Stimulated activated CD4-positive, alpha-beta T cell treated with anti-CD3 and anti-CD28 coated beads, Interleukin-4, amount 100 ng/mL, for 4 hours (primary cell): ENCODE measurements around the gene TTBK2.
"Not testable (repeated sequence)": the region's sequence is repeated elsewhere in the genome, so short reads cannot be mapped to it uniquely, and the experiment has no call there.

Source experiments
- DNase-seq, 2 experiments: peaks; one replicate each; pipeline ENCODE4 v3.0.0-alpha.2; 2020

TTBK2 gene

GRCh38 chr15:42920519-42921341 is at the start of gene TTBK2:
Gene TTBK2, minus strand, starts transcription at chr15:42920778. Its CDS starts 42,161 bp downstream, at chr15:42878617.
- DNase-seq, result peak; percentile 96 to 98

DNA sequence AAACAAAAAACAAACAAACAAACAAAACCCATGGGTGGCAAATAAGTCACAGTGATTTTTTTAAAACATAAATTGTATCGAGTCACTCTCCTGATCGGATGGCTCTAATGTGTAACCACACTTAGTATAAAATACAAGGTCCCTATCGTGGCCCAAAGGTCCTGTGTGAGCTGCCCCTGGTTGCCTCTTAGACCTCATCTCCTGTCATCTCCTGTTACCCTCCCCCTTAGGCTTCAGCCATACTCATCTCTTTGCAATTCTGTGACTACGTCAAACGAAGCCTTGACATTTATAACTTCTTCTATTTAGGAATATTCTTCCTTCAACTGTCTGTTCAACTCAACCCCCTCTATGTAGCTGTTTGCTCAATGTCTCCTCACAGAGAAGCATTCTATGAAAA is 43.9 kb upstream of the TTBK2 start:
- DNase-seq, result no peak

DNA sequence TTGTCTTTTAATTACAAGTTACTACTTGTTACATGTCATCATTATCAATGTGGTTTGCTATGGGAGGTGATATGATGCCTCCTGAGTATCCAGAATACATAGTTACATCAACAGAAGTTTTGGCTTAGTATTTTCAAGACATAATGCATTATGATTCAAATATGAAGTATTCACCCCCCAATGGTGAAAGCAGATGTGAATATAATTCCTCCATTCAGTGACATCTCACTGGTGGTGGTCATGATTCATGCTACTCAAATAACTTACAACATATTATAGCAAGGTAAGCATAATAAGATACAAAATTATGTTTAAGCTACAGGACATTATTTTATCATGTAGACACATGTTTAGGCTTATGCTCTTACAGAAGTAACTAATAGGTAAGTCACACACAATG is 34.9 kb upstream of the TTBK2 start:
- no peak for DNase-seq

DNA sequence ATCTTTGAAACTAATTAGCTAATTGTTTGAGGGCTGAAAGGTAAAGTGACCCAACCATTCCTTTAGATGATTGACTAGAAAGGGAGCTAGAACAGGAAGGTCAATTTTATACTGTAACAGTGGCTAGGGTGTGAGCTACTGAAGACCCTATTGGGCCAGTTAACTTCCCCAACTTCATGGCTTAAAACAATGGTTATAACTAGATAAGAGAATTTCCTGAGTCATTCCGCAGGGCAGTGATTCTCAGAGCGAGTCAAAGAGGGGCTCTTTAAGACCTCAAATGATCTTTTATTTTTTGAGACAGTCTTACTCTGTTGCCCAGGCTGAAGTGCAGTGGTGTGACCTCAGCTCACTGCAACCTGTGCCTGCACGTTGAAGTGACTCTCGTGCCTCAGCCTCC is 33.7 kb upstream of the TTBK2 start:
- no peak for DNase-seq

- not testable (repeated sequence) for DNase-seq
These were observed 28.3 kb upstream of the TTBK2 start for GRCh38 chr15:42948898-42949297.

- DNase-seq, result no peak
These were observed 19.9 kb upstream of the TTBK2 start for GRCh38 chr15:42940527-42940926.

DNA sequence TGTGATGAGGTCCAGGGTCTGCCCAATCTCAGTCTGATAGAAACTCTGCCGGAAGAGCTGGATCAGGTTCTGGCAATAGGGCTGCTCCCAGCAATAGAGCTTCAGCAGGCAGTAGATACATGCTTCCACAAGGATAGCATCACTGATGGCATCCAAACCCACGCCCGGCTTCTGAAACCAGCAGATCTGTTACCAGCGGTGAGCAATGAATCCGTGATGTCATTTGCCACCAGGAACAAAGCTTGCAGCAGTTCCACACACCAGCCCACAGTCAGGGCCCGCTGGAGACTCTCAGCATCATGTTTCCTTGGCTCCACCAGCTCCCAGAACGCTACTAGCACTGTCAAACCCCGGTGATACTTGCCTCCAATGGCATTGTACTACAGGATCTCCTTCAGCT is 19.3 kb upstream of the TTBK2 start:
- no peak for DNase-seq

DNA sequence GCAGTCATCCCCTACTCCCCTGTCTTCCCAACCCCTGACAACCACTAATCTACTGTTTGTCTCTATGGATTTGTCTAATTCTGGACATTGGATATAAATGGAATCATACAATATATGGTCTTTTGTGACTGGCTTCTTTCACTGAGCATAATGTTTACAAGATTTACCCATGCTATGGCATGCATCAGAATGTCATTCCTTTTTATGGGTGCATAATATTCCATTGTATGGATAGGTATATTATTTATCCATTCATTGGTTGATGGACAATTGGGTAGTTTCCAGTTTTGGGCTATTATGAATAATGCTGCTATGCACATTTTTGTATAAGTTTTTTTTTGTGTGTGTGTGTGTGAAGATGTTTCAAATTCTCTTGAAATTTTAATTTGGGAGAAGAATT is 16.6 kb upstream of the TTBK2 start:
- no peak for DNase-seq

DNA sequence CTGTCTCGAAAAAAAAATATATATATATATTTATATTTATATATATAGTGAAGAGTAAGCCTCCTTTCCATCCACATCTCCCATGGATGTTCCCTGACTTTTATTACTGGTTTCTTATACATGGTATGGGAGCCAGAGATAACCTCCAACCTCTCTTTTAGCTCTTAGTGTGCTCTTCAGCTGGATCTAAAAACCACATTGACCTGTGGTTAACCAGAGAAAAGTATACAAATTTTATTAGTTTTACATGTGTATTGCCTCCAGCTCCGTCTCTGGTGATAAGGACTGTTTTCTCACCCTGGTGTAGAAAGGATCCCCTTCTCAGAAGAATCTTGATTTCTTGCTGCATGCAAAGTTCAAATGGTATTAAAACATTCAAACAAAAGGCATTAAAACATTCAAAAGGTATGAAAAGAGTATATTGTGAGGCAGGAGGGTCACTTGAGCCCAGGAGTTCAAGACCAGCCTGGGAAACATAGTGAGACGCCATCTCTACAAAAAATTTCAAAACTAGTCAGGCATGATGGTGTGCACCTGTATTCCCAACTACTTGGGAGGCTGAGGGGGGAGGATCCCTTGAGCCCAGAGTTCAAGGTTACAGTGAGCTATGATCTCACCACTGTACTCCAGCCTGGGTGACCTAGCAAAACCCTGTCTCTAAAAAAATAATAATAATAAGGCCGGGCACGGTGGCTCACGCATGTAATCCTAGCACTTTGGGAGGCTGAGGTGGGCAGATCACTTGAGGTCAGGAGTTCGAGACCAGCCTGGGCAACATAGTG is 13.5 kb upstream of the TTBK2 start:
- DNase-seq, result no peak

- no peak for DNase-seq
These were observed 12.4 kb upstream of the TTBK2 start for GRCh38 chr15:42932833-42933515.

DNA sequence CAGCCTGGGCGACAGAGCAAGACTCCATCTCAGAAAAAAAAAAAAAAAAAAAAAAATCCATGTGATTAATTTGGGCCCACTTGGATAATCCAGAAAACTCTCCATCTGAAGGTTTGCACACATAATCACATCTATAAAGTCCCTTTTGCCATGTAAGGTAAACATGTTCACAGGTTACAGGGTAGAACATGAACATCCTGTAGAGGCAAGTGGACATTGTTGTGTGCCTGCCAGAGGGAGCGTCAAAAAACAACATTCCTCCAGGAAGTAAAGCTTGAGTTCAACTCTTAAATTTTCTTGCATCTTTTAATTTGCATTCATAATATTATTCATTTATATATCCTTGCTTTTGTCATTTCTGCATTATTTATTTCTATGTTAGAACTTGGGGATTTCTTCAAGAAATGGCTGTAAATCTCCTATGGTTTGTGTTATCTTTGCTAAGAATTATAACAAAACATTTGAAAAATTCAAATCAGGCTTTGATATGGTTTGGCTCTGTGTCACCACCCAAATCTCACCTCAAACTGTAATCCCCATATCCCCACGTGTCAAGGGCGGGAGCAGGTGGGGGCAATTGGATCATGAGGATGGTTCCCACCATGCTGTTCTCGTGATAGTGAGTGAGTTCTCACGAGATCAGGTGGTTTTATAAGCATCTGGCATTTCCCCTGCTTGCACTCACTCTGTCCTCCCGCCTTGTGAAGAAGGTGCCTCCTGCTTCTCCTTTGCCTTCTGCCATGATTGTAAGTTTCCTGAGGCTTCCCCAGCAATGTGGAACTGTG is 11.3 kb upstream of the TTBK2 start:
- no peak for DNase-seq

GRCh38 chr15:42929306-42929848 is 8.8 kb upstream of the TTBK2 start:
- DNase-seq, result no peak

DNA sequence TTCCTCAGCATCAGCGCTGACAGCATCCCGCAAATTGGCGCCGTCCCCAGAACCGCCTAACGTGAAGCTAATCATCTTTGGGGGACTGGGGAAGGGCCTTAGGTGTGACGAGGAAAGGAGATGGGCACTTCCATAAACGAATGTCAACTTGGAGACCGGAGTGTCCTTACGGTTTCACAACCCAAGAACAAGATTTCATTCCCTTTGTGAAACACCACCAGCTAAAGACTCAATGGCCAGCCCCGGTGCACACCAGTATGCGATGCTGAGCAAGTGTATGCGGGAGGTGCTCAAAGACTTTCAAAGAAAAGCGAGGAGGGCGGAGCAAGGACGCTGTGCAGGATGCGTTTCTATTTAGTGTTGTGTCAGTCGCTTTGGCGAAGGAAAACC is 759 bp upstream of the TTBK2 start:
- DNase-seq, result peak; percentile 29 to 42

GRCh38 chr15:42919799-42920518 is 619 bp downstream of the TTBK2 start:
- peak; percentile 1 to 20 for DNase-seq

GRCh38 chr15:42919308-42919707 is 1.3 kb downstream of the TTBK2 start:
- DNase-seq, result no peak

- DNase-seq, result no peak
These were observed 2.5 kb downstream of the TTBK2 start for GRCh38 chr15:42918047-42918446.

DNA sequence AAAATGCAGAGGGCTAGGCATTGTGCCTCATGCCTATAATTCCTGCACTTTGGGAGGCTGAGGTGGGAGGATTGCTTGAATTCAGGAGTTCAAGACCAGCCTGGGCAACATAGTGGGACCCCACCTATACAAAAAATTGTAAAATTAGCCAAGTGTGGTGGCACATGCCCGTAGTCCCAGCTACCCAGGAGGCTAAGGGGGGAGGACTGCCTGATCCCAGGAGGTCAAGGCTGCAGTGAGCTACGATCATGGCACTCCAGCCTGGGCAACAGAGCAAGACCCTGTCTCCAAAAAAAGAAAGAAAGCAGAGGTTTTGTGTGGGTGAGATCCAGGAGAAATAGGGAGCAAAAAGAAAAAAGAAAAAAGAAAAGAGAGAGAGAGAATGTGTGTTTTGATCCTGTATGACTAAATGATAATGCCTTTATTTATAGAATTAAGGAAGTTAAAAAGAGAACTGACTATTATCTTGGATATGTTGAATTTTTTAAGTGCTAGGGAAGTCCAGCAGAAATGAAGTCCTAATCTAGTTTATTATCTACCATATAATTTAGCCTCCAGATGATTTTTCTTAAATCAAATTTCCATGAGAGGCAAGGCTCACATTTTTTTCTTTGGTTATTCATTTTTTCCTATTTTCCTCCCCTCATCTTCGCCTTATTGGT is 4.8 kb downstream of the TTBK2 start:
- DNase-seq, result no peak

DNA sequence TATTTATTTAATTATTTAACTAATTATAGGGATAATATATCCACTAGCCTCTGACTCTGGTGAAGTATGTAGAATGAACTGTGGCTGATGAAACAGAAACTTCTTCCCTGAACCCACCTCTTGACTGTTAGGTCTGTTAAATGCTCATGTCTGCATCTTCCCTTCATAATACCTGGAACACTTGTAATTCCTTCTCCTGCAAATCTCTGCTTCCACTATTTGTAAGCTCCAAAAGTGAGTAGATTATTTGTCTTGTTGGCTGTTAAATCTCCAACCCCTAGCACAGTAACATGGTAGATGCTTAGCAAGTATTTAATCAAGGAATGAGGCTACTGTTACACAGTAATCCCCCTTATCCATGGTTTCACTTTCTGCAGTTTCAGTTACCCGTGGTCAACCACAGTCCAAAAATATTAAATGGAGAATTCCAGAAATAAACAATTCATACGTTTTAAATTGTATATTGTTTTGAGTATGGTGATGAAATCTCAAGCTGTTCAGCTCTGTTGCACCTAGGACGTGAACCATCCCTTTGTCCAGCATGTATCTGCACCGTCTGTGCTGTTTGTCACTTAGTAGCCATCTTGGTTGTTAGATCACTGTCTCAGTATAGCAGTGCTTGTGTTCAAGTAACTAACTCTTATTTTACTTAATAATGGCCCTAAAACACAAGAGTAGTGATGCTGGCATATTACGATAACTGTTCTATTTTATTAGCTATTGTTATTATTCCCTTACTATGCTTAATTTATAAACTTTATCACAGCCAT is 5.7 kb downstream of the TTBK2 start:
- no peak for DNase-seq

GRCh38 chr15:42911058-42911592 is 9.5 kb downstream of the TTBK2 start:
- no peak for DNase-seq

DNA sequence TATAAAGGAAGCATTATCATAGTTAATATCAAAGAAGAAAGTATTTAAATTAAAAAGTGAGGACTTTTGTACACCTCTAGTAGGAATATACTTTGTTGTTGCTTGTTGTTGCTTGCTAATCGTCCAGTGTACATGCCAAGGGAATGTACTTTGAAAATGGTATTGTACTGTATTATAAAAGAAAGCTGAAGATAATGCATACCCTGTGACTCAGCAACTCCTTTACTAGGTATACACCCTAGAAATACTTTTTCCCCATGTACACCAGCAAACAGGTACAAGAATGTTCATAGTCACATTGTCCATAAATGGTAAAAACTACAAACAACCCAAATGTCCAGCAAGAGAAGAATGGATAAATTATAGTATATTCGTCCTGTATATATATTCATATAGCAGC is 12.0 kb downstream of the TTBK2 start:
- DNase-seq, result no peak
